Stimulated activated CD8-positive, alpha-beta memory T cell treated with anti-CD3 and anti-CD28 coated beads, Interleukin-7, amount 100 ng/mL, for 48 hours (primary cell): ENCODE data around the gene MUC21.

Experiments
- DNase-seq, 2 donors: peaks; one replicate each; pipeline ENCODE4 v3.0.0-alpha.2; 2020; ENCODE audit warnings: low read depth in 1 of 2; ENCODE audit errors: extremely low read depth in 1 of 2

The MUC21 gene

GRCh38 chr6:30983439-30983838, at the start of gene MUC21:
Gene MUC21 (plus strand): TSS chr6:30983718. CDS start chr6:30983959, 241 bp downstream.
- no peak for DNase-seq

- no peak for DNase-seq
Measured at GRCh38 chr6:30935018-30935417, 48.5 kb upstream of the MUC21 start.

GRCh38 chr6:30937265-30937664, 46.3 kb upstream of the MUC21 start:
- DNase-seq, result no peak

DNA sequence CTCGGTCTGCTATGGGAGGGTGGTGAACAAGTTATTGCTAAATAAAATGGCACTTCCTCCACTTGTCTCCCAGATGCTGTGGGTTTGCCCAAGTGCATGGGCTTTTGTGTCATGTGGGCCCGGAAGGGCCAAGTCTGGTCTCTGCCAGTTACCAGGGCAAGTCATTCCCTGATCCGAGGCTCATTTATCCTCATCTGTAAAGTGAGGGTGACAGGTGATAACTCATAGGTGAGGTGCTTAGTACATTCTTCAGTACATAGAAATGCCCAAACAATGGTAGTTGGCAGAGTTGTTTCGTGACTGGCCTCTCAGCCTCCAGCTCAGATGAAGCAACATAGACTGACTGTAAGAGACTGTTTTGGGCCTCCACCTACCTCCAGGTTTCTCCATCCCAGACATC, 44.8 kb upstream of the MUC21 start:
- no peak for DNase-seq

- DNase-seq, result no peak
Measured at GRCh38 chr6:30939473-30939872, 44.0 kb upstream of the MUC21 start.

- no peak for DNase-seq
Measured at GRCh38 chr6:30940361-30940986, 43.0 kb upstream of the MUC21 start, which contains the start of gene MUCL3. Gene MUCL3 (plus strand): TSS chr6:30940973. CDS start chr6:30941000, 27 bp downstream.

DNA sequence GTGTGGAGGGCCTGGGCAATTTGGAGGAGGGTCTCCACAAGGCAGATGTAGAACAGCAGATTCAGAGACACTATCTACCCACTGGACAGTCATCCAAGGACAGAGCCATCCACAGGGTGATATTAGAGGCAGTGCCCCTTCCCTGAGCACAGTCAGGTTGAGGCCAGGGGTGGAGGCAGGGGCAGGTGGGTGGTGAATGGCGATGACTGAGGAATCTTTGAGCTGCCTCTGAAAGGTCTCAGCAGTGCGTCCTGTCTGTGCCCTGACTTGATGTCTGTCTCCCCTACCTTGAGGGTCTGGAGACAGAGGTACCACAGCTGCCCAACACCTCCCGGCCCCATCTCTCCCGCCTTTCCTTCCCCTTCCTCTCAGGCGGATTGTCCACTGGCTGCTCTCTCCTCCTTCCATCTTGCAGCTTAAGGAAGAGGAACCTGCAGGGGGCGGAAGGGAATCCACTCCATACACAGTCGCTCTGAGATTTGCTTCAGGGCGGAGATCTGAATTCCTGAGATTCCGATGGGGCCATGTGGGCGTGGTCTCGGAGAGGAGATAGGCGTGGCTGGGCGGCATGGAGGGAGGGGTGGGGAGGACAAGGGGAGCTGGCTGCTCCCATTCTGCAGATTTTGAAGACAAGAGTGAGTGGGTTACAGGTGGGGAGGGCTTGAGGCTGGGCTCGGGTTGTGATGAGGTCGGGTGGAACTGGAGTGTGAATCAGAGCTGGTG, 41.0 kb upstream of the MUC21 start:
- no peak for DNase-seq

- DNase-seq, result no peak
Measured at GRCh38 chr6:30944051-30944450, 39.5 kb upstream of the MUC21 start.

- DNase-seq, result no peak
Measured at GRCh38 chr6:30945281-30945680, 38.2 kb upstream of the MUC21 start.

GRCh38 chr6:30947231-30947630, 36.3 kb upstream of the MUC21 start:
- DNase-seq, result no peak

GRCh38 chr6:30948811-30949210, 34.7 kb upstream of the MUC21 start:
- no peak for DNase-seq

DNA sequence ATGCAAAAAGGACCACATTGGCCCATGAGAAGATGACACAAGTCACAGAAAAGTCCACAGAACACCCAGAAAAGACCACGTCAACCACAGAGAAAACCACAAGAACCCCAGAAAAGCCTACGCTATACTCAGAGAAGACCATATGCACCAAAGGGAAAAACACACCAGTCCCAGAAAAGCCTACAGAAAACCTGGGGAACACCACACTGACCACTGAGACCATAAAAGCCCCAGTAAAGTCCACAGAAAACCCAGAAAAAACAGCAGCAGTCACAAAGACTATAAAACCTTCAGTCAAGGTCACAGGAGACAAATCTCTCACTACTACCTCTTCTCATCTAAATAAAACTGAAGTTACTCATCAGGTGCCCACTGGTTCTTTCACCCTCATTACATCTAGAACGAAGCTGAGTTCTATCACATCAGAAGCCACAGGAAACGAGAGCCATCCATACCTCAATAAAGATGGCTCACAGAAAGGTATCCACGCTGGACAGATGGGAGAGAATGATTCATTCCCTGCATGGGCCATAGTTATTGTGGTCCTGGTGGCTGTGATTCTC, 31.5 kb upstream of the MUC21 start:
- no peak for DNase-seq

DNA sequence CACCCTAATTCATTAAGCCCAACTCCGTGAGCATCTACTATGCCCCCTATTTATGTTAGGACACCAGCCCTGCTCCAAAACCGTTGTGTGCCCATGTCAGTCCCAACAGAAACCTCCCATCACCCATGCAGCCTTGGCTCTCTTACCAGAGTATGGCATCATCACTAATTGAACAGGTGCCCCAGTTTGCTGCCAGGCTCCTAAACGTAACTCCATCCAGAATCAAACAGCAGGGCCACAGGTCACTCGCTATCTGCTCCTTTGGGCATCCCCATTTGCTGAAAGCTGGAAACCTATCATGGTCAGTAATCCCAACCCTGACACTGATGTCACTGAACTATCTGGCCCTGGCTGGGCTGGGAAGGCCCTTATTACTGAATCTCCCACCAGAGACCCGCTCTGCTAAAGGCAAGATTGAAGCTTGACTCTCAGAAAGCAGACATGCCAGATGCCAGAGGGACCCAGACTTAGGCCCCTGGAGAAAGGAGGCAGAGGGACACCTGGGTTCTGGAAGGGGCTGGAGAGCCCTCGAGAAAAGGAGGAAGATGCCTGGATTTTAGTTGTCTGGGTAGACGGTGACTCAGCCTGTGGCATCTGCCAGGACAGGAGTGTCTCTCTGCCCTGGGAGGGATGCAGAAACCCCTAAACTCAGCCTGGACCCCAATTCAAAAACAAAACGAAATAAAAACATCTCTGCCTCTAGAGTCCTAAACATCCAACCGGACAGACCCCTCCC, 28.7 kb upstream of the MUC21 start:
- no peak for DNase-seq

GRCh38 chr6:30955367-30956042, 28.0 kb upstream of the MUC21 start:
- peak; percentile 56 to 77 for DNase-seq

GRCh38 chr6:30957716-30958115, 25.8 kb upstream of the MUC21 start:
- no peak for DNase-seq

GRCh38 chr6:30960907-30961673, 22.4 kb upstream of the MUC21 start:
- DNase-seq, result no peak

DNA sequence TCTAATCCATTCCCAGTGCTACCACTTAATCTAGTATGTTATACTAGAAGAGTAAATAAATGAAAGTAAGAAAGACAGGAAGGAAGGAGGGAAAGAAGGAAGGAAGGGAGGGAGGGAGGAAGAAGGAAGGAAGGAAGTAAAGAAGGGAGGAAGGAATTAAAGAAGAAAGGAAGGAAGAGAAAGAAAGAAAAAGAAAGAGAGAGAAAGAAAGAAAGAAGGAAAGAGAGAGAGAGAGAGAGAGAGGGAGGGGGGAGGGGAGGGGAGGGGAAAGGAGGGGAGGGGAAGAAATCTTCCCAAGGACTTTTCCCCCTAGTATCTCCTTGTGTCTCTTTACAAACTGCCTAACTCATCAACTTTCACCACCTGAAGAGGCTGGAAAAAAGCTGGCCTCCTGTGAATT, 20.8 kb upstream of the MUC21 start:
- DNase-seq, result no peak

DNA sequence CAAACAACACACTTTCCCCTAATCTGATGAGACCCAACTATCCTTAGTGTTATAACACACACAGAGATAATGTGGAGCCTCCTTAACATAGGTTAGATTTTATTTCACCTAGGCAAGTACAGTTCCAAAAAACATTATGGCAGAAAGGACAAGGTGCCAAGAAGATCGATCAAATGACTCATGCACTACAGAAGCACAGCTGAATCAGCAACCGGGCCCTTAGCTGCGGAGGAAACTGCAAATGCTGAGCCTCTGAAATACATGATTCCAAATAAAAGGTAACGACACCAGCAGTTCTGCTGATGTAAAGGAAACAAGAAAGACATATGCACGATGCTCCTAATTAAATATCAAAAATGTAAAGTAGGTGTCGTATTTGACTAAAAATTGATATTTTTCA, 19.9 kb upstream of the MUC21 start:
- no peak for DNase-seq

DNA sequence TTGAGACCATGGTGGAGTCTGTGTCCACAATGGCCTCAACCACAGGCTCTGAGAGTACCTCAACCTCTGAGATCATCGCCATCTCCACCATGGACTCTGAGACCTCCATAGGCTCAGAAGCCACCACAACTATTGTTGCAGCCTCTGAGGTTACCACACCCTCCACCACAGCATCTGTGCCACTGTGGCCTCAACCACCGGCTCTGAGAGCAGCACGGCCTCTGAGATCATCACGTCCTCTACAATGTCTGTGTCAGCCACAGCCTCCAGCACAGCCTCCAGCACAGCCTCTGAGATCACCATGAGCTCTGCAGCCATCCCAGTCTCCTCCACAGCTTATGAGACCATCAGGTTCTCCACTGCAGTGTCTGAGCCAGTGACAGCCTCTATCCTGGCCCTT, 19.4 kb upstream of the MUC21 start:
- no peak for DNase-seq

- no peak for DNase-seq
Measured at GRCh38 chr6:30965140-30965601, 18.3 kb upstream of the MUC21 start.
